Neuron (in vitro differentiated cells): ENCODE results near the gene ERC1.

ENCODE experiments used
- H2AFZ ChIP-seq: one replicate; pipeline ENCODE4 v1.6.1; 2013; ENCODE audit warnings: low read depth, mild to moderate bottlenecking, inconsistent platforms, low read length, moderate library complexity
- H3K27me3 ChIP-seq: one replicate; pipeline ENCODE4 v1.6.1; 2013; ENCODE audit warnings: low read length; ENCODE audit not compliant: insufficient read depth
- H3K36me3 ChIP-seq: one replicate; pipeline ENCODE4 v1.6.1; 2013; ENCODE audit warnings: low read length; ENCODE audit not compliant: insufficient read depth
- H3K4me1 ChIP-seq: one replicate; pipeline ENCODE4 v1.6.1; 2013; ENCODE audit warnings: low read length; ENCODE audit not compliant: insufficient read depth
- H3K4me3 ChIP-seq: 2 replicates; pipeline ENCODE4 v1.5.1; 2013; ENCODE audit warnings: mild to moderate bottlenecking, low read length, moderate library complexity
- H3K9me3 ChIP-seq: one replicate; pipeline ENCODE4 v1.6.1; 2013; ENCODE audit warnings: low read length

The ERC1 gene

GRCh38 chr12:1436015-1436414, 445.0 kb downstream of the ERC1 start:
- no peak overlapping the region for H3K4me3 ChIP-seq
- H3K36me3 ChIP-seq, result no peaks in the 10 kb centered on the region
- H3K4me1 ChIP-seq, result no peaks in the 10 kb centered on the region
- H3K27me3 ChIP-seq, result no peaks in the 10 kb centered on the region
- H2AFZ ChIP-seq, result no peak overlapping the region
- H3K9me3 ChIP-seq, result no peaks in the 10 kb centered on the region

- H2AFZ ChIP-seq, result no peak overlapping the region
- no peaks in the 10 kb centered on the region for H3K4me1 ChIP-seq
- H3K9me3 ChIP-seq, result no peaks in the 10 kb centered on the region
Measured at GRCh38 chr12:1436981-1437380, 446.0 kb downstream of the ERC1 start.

GRCh38 chr12:1439201-1439600, 448.2 kb downstream of the ERC1 start:
- Histone ChIP-seq H3K9me3 (no peaks in the 10 kb centered on the region), H3K27me3 (no peaks in the 10 kb centered on the region), H3K4me1 (no peaks in the 10 kb centered on the region), H2AFZ (no peak overlapping the region), H3K36me3 (no peaks in the 10 kb centered on the region), H3K4me3 (no peak overlapping the region)

More at GRCh38 chr12:1436981-1437380, 446.0 kb downstream of the ERC1 start:
- no peak overlapping the region for H3K4me3 ChIP-seq
- H3K27me3 ChIP-seq, result no peaks in the 10 kb centered on the region
- no peaks in the 10 kb centered on the region for H3K36me3 ChIP-seq

- H3K27me3 ChIP-seq, result no peaks in the 10 kb centered on the region
- H3K4me1 ChIP-seq, result no peaks in the 10 kb centered on the region
- no peak overlapping the region for H2AFZ ChIP-seq
- H3K36me3 ChIP-seq, result no peaks in the 10 kb centered on the region
- H3K4me3 ChIP-seq, result no peak overlapping the region
- no peaks in the 10 kb centered on the region for H3K9me3 ChIP-seq
Measured at GRCh38 chr12:1439687-1440086, 448.7 kb downstream of the ERC1 start.

GRCh38 chr12:1443421-1444141, 452.6 kb downstream of the ERC1 start:
- no peak overlapping the region for H2AFZ ChIP-seq
- peaks cover 7% of the 10 kb centered on the region for H3K4me1 ChIP-seq
- H3K4me3 ChIP-seq, result no peak overlapping the region
- H3K9me3 ChIP-seq, result peaks cover under 1% of the 10 kb centered on the region
- no peaks in the 10 kb centered on the region for H3K36me3 ChIP-seq
- no peaks in the 10 kb centered on the region for H3K27me3 ChIP-seq

GRCh38 chr12:1444142-1444516, 453.1 kb downstream of the ERC1 start:
- H3K27me3 ChIP-seq, result no peaks in the 10 kb centered on the region
- no peak overlapping the region for H3K4me3 ChIP-seq
- H3K9me3 ChIP-seq, result peaks cover 3% of the 10 kb centered on the region
- H2AFZ ChIP-seq, result no peak overlapping the region
- H3K36me3 ChIP-seq, result no peaks in the 10 kb centered on the region
- peaks cover 7% of the 10 kb centered on the region for H3K4me1 ChIP-seq

- Histone ChIP-seq H3K36me3 (no peaks in the 10 kb centered on the region), H3K4me1 (peaks cover 7% of the 10 kb centered on the region), H2AFZ (no peak overlapping the region), H3K27me3 (no peaks in the 10 kb centered on the region), H3K4me3 (no peak overlapping the region), H3K9me3 (peaks cover 3% of the 10 kb centered on the region)
Measured at GRCh38 chr12:1445807-1446206, 454.8 kb downstream of the ERC1 start.

GRCh38 chr12:1448336-1448735, 457.3 kb downstream of the ERC1 start:
- Histone ChIP-seq H3K4me1 (peaks cover 13% of the 10 kb centered on the region), H3K4me3 (no peak overlapping the region), H3K36me3 (no peaks in the 10 kb centered on the region), H2AFZ (no peak overlapping the region), H3K9me3 (peaks cover 3% of the 10 kb centered on the region), H3K27me3 (no peaks in the 10 kb centered on the region)

GRCh38 chr12:1453810-1454209, 462.8 kb downstream of the ERC1 start:
- Histone ChIP-seq H3K36me3 (no peaks in the 10 kb centered on the region), H3K4me3 (no peak overlapping the region), H3K27me3 (no peaks in the 10 kb centered on the region), H2AFZ (no peak overlapping the region), H3K9me3 (no peaks in the 10 kb centered on the region), H3K4me1 (peaks cover 17% of the 10 kb centered on the region)

- Histone ChIP-seq H3K9me3 (no peaks in the 10 kb centered on the region), H2AFZ (no peak overlapping the region), H3K36me3 (no peaks in the 10 kb centered on the region), H3K4me3 (no peak overlapping the region), H3K4me1 (peaks cover 17% of the 10 kb centered on the region), H3K27me3 (no peaks in the 10 kb centered on the region)
Measured at GRCh38 chr12:1456885-1457284, 465.9 kb downstream of the ERC1 start.

GRCh38 chr12:1457901-1458300, 466.9 kb downstream of the ERC1 start:
- Histone ChIP-seq H3K9me3 (no peaks in the 10 kb centered on the region), H3K4me3 (no peak overlapping the region), H3K4me1 (peaks cover 17% of the 10 kb centered on the region), H3K27me3 (no peaks in the 10 kb centered on the region), H2AFZ (no peak overlapping the region), H3K36me3 (no peaks in the 10 kb centered on the region)

GRCh38 chr12:1459339-1459738, 468.3 kb downstream of the ERC1 start:
- Histone ChIP-seq H3K36me3 (no peaks in the 10 kb centered on the region), H3K4me3 (no peak overlapping the region), H3K9me3 (no peaks in the 10 kb centered on the region), H3K27me3 (no peaks in the 10 kb centered on the region), H2AFZ (no peak overlapping the region), H3K4me1 (peaks cover 9% of the 10 kb centered on the region)

- H3K36me3 ChIP-seq, result no peaks in the 10 kb centered on the region
- H3K9me3 ChIP-seq, result no peaks in the 10 kb centered on the region
- no peak overlapping the region for H3K4me3 ChIP-seq
- H3K27me3 ChIP-seq, result no peaks in the 10 kb centered on the region
- no peak overlapping the region for H2AFZ ChIP-seq
- peaks cover 8% of the 10 kb centered on the region for H3K4me1 ChIP-seq
Measured at GRCh38 chr12:1463073-1463905, 472.3 kb downstream of the ERC1 start.
